ENCODE data around the gene GSKIP. TPM values are rescaled to one million over a fixed set of nuclear protein-coding genes. Genes with fewer than 3 reads are reported as not detected.

The GSKIP gene
- 20.5 and 53.3 TPM in 2 replicates for total RNA-seq (2014; rRNA removed; shearing (Covaris generic); ENCODE audit: low replicate concordance)

GRCh38 chr14:96362965-96363750 lies at the start of gene GSKIP, which contains the start of gene ATG2B:
TSS of gene GSKIP (plus strand) at chr14:96363526. CDS start at chr14:96382248, 18,722 bp downstream.
TSS of gene ATG2B (minus strand) at chr14:96363341. CDS start at chr14:96362976, 365 bp downstream.
- peaks cover 5% of the 10 kb centered on the region; the same call in 1 of the 2 replicates for H3K36me3 ChIP-seq (ENCODE audit: insufficient read depth, low read length)
- peaks cover 10% of the 10 kb centered on the region for H4K20me1 ChIP-seq (ENCODE audit: insufficient read depth, low read depth, low read length)
- H2AFZ ChIP-seq (ENCODE audit: low read length) = peak within 1 kb of the TSS; percentile 70
- peak within 1 kb of the TSS; percentile 55 for H3K27ac ChIP-seq (ENCODE audit: low read length)
- H3K79me2 ChIP-seq (ENCODE audit: low read length) = peaks cover 94% of the 10 kb centered on the region
- H3K9ac ChIP-seq (ENCODE audit: low read length) = peak within 1 kb of the TSS; percentile 87
- peaks cover 35% of the 10 kb centered on the region for H3K4me1 ChIP-seq (ENCODE audit: low read length)
- no peaks in the 10 kb centered on the region for H3K27me3 ChIP-seq (ENCODE audit: low read length)
- H3K9me3 ChIP-seq (ENCODE audit: low read length) = no peaks in the 10 kb centered on the region
- peak; percentile 99 for DNase-seq
- peak within 1 kb of the TSS; percentile 88 for H3K4me2 ChIP-seq (ENCODE audit: low read depth, low read length, poor library complexity, severe bottlenecking)
- H3K4me3 ChIP-seq (ENCODE audit: low read length) = peak within 1 kb of the TSS; percentile 72
- no peaks in the 10 kb centered on the region for H3K9me2 ChIP-seq (replicated peaks; ENCODE audit: insufficient read depth, low read length)

GRCh38 chr14:96316087-96316486 lies 47.2 kb upstream of the GSKIP start:
- Histone ChIP-seq H4K20me1 (ENCODE audit: insufficient read depth, low read depth, low read length) (no peaks in the 10 kb centered on the region), H2AFZ (ENCODE audit: low read length) (no peak overlapping the region), H3K4me2 (ENCODE audit: low read depth, low read length, poor library complexity, severe bottlenecking) (no peak overlapping the region), H3K4me1 (ENCODE audit: low read length) (peaks cover 11% of the 10 kb centered on the region), H3K79me2 (ENCODE audit: low read length) (no peaks in the 10 kb centered on the region), H3K27me3 (ENCODE audit: low read length) (no peaks in the 10 kb centered on the region), H3K36me3 (ENCODE audit: insufficient read depth, low read length) (peaks cover 42% of the 10 kb centered on the region; the same call in 1 of the 2 replicates), H3K9me2 (replicated peaks; ENCODE audit: insufficient read depth, low read length) (no peaks in the 10 kb centered on the region), H3K9me3 (ENCODE audit: low read length) (no peaks in the 10 kb centered on the region), H3K4me3 (ENCODE audit: low read length) (no peak overlapping the region), H3K9ac (ENCODE audit: low read length) (no peak overlapping the region), H3K27ac (ENCODE audit: low read length) (no peak overlapping the region)
- no peak for DNase-seq

- H2AFZ ChIP-seq (ENCODE audit: low read length) = no peak overlapping the region
- no peaks in the 10 kb centered on the region for H3K79me2 ChIP-seq (ENCODE audit: low read length)
- no peaks in the 10 kb centered on the region for H3K27me3 ChIP-seq (ENCODE audit: low read length)
- peaks cover 23% of the 10 kb centered on the region for H3K4me1 ChIP-seq (ENCODE audit: low read length)
- H3K9ac ChIP-seq (ENCODE audit: low read length) = no peak overlapping the region
- no peak overlapping the region for H3K27ac ChIP-seq (ENCODE audit: low read length)
- no peak overlapping the region for H3K4me2 ChIP-seq (ENCODE audit: low read depth, low read length, poor library complexity, severe bottlenecking)
- no peaks in the 10 kb centered on the region for H3K9me3 ChIP-seq (ENCODE audit: low read length)
- no peaks in the 10 kb centered on the region for H4K20me1 ChIP-seq (ENCODE audit: insufficient read depth, low read depth, low read length)
- H3K9me2 ChIP-seq (replicated peaks; ENCODE audit: insufficient read depth, low read length) = no peaks in the 10 kb centered on the region
- H3K36me3 ChIP-seq (ENCODE audit: insufficient read depth, low read length) = peaks cover 47% of the 10 kb centered on the region; the same call in 1 of the 2 replicates
- no peak overlapping the region for H3K4me3 ChIP-seq (ENCODE audit: low read length)
- no peak for DNase-seq
These were observed 44.5 kb upstream of the GSKIP start for GRCh38 chr14:96318836-96319235.

GRCh38 chr14:96320605-96321004 lies 42.7 kb upstream of the GSKIP start:
- Histone ChIP-seq H4K20me1 (ENCODE audit: insufficient read depth, low read depth, low read length) (no peaks in the 10 kb centered on the region), H3K9ac (ENCODE audit: low read length) (peak overlapping the region; percentile 4; the same call in 1 of the 2 replicates), H3K27me3 (ENCODE audit: low read length) (no peaks in the 10 kb centered on the region), H3K9me3 (ENCODE audit: low read length) (no peaks in the 10 kb centered on the region), H3K4me2 (ENCODE audit: low read depth, low read length, poor library complexity, severe bottlenecking) (peak overlapping the region; percentile 39), H3K36me3 (ENCODE audit: insufficient read depth, low read length) (peaks cover 49% of the 10 kb centered on the region), H3K4me1 (ENCODE audit: low read length) (peaks cover 26% of the 10 kb centered on the region), H2AFZ (ENCODE audit: low read length) (0 out of 2 replicates have a peak overlapping the region, but pooled peaks have one; percentile 12), H3K79me2 (ENCODE audit: low read length) (no peaks in the 10 kb centered on the region), H3K4me3 (ENCODE audit: low read length) (no peak overlapping the region), H3K27ac (ENCODE audit: low read length) (peak overlapping the region; percentile 67), H3K9me2 (replicated peaks; ENCODE audit: insufficient read depth, low read length) (no peaks in the 10 kb centered on the region)
- DNase-seq = no peak

GRCh38 chr14:96324219-96324618 lies 39.1 kb upstream of the GSKIP start:
- Histone ChIP-seq H3K4me2 (ENCODE audit: low read depth, low read length, poor library complexity, severe bottlenecking) (no peak overlapping the region), H3K4me1 (ENCODE audit: low read length) (peaks cover 26% of the 10 kb centered on the region), H3K27ac (ENCODE audit: low read length) (no peak overlapping the region), H3K36me3 (ENCODE audit: insufficient read depth, low read length) (peaks cover 39% of the 10 kb centered on the region), H3K4me3 (ENCODE audit: low read length) (no peak overlapping the region), H3K9ac (ENCODE audit: low read length) (no peak overlapping the region), H2AFZ (ENCODE audit: low read length) (no peak overlapping the region), H3K27me3 (ENCODE audit: low read length) (no peaks in the 10 kb centered on the region), H3K79me2 (ENCODE audit: low read length) (no peaks in the 10 kb centered on the region), H4K20me1 (ENCODE audit: insufficient read depth, low read depth, low read length) (no peaks in the 10 kb centered on the region), H3K9me2 (replicated peaks; ENCODE audit: insufficient read depth, low read length) (no peaks in the 10 kb centered on the region), H3K9me3 (ENCODE audit: low read length) (no peaks in the 10 kb centered on the region)
- DNase-seq = no peak

- Histone ChIP-seq H3K27me3 (ENCODE audit: low read length) (no peaks in the 10 kb centered on the region), H3K9me3 (ENCODE audit: low read length) (no peaks in the 10 kb centered on the region), H3K9me2 (replicated peaks; ENCODE audit: insufficient read depth, low read length) (no peaks in the 10 kb centered on the region), H3K4me2 (ENCODE audit: low read depth, low read length, poor library complexity, severe bottlenecking) (no peak overlapping the region), H3K27ac (ENCODE audit: low read length) (no peak overlapping the region), H3K9ac (ENCODE audit: low read length) (no peak overlapping the region), H3K4me1 (ENCODE audit: low read length) (no peaks in the 10 kb centered on the region), H3K36me3 (ENCODE audit: insufficient read depth, low read length) (peaks cover 28% of the 10 kb centered on the region), H4K20me1 (ENCODE audit: insufficient read depth, low read depth, low read length) (no peaks in the 10 kb centered on the region), H3K79me2 (ENCODE audit: low read length) (peaks cover 34% of the 10 kb centered on the region), H2AFZ (ENCODE audit: low read length) (no peak overlapping the region), H3K4me3 (ENCODE audit: low read length) (no peak overlapping the region)
- no peak for DNase-seq
These were observed 24.8 kb upstream of the GSKIP start for GRCh38 chr14:96338551-96338950.

- H3K9me3 ChIP-seq (ENCODE audit: low read length) = no peaks in the 10 kb centered on the region
These were observed 22.0 kb upstream of the GSKIP start for GRCh38 chr14:96341323-96341722.

GRCh38 chr14:96345669-96346068 lies 17.7 kb upstream of the GSKIP start:
- Histone ChIP-seq H3K4me3 (ENCODE audit: low read length) (no peak overlapping the region), H3K4me2 (ENCODE audit: low read depth, low read length, poor library complexity, severe bottlenecking) (no peak overlapping the region), H3K27me3 (ENCODE audit: low read length) (no peaks in the 10 kb centered on the region), H4K20me1 (ENCODE audit: insufficient read depth, low read depth, low read length) (no peaks in the 10 kb centered on the region), H3K9ac (ENCODE audit: low read length) (no peak overlapping the region), H3K79me2 (ENCODE audit: low read length) (peaks cover 80% of the 10 kb centered on the region), H3K27ac (ENCODE audit: low read length) (no peak overlapping the region), H2AFZ (ENCODE audit: low read length) (no peak overlapping the region), H3K36me3 (ENCODE audit: insufficient read depth, low read length) (peaks cover 8% of the 10 kb centered on the region; the same call in 1 of the 2 replicates), H3K4me1 (ENCODE audit: low read length) (peaks cover 13% of the 10 kb centered on the region; the same call in 1 of the 2 replicates), H3K9me3 (ENCODE audit: low read length) (no peaks in the 10 kb centered on the region), H3K9me2 (replicated peaks; ENCODE audit: insufficient read depth, low read length) (no peaks in the 10 kb centered on the region)
- DNase-seq = no peak

More at GRCh38 chr14:96341323-96341722, 22.0 kb upstream of the GSKIP start:
- no peak overlapping the region for H2AFZ ChIP-seq (ENCODE audit: low read length)
- peaks cover 24% of the 10 kb centered on the region for H3K36me3 ChIP-seq (ENCODE audit: insufficient read depth, low read length)
- peaks cover 2% of the 10 kb centered on the region; the same call in 1 of the 2 replicates for H3K4me1 ChIP-seq (ENCODE audit: low read length)
- H3K9me2 ChIP-seq (replicated peaks; ENCODE audit: insufficient read depth, low read length) = no peaks in the 10 kb centered on the region
- H3K4me3 ChIP-seq (ENCODE audit: low read length) = no peak overlapping the region
- H3K4me2 ChIP-seq (ENCODE audit: low read depth, low read length, poor library complexity, severe bottlenecking) = no peak overlapping the region
- no peak overlapping the region for H3K27ac ChIP-seq (ENCODE audit: low read length)
- H4K20me1 ChIP-seq (ENCODE audit: insufficient read depth, low read depth, low read length) = no peaks in the 10 kb centered on the region
- no peak for DNase-seq
- H3K9ac ChIP-seq (ENCODE audit: low read length) = no peak overlapping the region
- H3K79me2 ChIP-seq (ENCODE audit: low read length) = peaks cover 41% of the 10 kb centered on the region
- no peaks in the 10 kb centered on the region for H3K27me3 ChIP-seq (ENCODE audit: low read length)
